Glutamatergic neuron (in vitro differentiated cells): ENCODE measurements around the gene SLC6A19. TPM values are rescaled to one million over a fixed set of nuclear protein-coding genes. Genes with fewer than 3 reads are reported as not detected.

ENCODE experiments used
- DNase-seq: peaks from one replicate; pipeline ENCODE4 v3.0.0; 2022
- H3K27ac Mint-ChIP-seq: one replicate; pipeline ENCODE4 v1.8.0; 2020; ENCODE audit warnings: mild to moderate bottlenecking, mixed read lengths, inconsistent platforms; ENCODE audit not compliant: unreplicated experiment
- H3K27me3 Mint-ChIP-seq: one replicate; pipeline ENCODE4 v1.8.0; 2020; ENCODE audit warnings: mild to moderate bottlenecking, moderate library complexity, mixed read lengths, inconsistent platforms; ENCODE audit not compliant: unreplicated experiment
- H3K36me3 Mint-ChIP-seq: one replicate; pipeline ENCODE4 v1.8.0; 2020; ENCODE audit warnings: mild to moderate bottlenecking, mixed read lengths, inconsistent platforms; ENCODE audit not compliant: unreplicated experiment
- H3K4me1 Mint-ChIP-seq: one replicate; pipeline ENCODE4 v1.8.0; 2020; ENCODE audit warnings: mild to moderate bottlenecking, low read depth, mixed read lengths, inconsistent platforms; ENCODE audit not compliant: unreplicated experiment
- H3K4me3 Mint-ChIP-seq: one replicate; pipeline ENCODE4 v1.8.0; 2020; ENCODE audit warnings: mild to moderate bottlenecking, mixed read lengths, inconsistent platforms; ENCODE audit not compliant: unreplicated experiment
- H3K9me3 Mint-ChIP-seq: one replicate; pipeline ENCODE4 v1.8.0; 2020; ENCODE audit warnings: mild to moderate bottlenecking, moderate library complexity, mixed read lengths, inconsistent platforms; ENCODE audit not compliant: unreplicated experiment
- total RNA-seq: library from RNA; stranded (reverse); fragmentation: NEBNext Ultra II Directional; extraction: Animal tissue kit (Norgen Biotek cat#: 25700); gene quantifications from one replicate; pipeline ENCODE4 v1.2.1, GENCODE V29; 2021; ENCODE audit not compliant: unreplicated experiment
- TF ChIP-seq, protein P1 (sequence below): fragments of 200-600 bp; sonication (generic); IDR thresholded peaks from one replicate; pipeline ENCODE4 v1.5.0; 2021; ENCODE audit not compliant: partially characterized antibody, unreplicated experiment

SLC6A19 gene
- total RNA-seq, 1 donor from 2014 or later = not detected

DNA sequence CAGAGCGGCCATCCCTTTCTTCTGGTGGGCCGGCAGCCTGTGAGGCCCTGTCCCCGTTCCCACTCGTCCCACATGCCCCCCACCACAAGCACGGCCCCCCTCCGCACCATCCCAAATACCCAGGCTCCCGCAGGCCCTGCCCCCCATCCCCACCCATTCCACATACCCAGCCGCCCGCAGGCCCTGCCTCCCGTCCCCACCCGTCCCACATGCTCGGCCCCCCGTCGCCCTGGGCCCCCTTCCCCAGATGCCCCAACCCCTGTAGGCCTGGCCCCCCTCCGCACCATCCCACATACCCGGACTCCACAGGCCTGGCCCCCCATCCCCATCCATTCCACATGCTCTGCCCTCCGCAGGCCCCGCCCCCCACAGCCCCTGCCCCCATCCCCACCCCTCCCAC lies 11.5 kb downstream of the SLC6A19 start:
- TF ChIP-seq, protein P1, sequence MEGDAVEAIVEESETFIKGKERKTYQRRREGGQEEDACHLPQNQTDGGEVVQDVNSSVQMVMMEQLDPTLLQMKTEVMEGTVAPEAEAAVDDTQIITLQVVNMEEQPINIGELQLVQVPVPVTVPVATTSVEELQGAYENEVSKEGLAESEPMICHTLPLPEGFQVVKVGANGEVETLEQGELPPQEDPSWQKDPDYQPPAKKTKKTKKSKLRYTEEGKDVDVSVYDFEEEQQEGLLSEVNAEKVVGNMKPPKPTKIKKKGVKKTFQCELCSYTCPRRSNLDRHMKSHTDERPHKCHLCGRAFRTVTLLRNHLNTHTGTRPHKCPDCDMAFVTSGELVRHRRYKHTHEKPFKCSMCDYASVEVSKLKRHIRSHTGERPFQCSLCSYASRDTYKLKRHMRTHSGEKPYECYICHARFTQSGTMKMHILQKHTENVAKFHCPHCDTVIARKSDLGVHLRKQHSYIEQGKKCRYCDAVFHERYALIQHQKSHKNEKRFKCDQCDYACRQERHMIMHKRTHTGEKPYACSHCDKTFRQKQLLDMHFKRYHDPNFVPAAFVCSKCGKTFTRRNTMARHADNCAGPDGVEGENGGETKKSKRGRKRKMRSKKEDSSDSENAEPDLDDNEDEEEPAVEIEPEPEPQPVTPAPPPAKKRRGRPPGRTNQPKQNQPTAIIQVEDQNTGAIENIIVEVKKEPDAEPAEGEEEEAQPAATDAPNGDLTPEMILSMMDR = no peak
- no peak overlapping the region for H3K27ac Mint-ChIP-seq
- no peaks in the 10 kb centered on the region for H3K4me1 Mint-ChIP-seq
- peaks cover 4% of the 10 kb centered on the region for H3K36me3 Mint-ChIP-seq
- peak; percentile 20 for DNase-seq
- H3K27me3 Mint-ChIP-seq = peaks cover 10% of the 10 kb centered on the region
- H3K9me3 Mint-ChIP-seq = peaks cover 8% of the 10 kb centered on the region
- H3K4me3 Mint-ChIP-seq = no peak overlapping the region

DNA sequence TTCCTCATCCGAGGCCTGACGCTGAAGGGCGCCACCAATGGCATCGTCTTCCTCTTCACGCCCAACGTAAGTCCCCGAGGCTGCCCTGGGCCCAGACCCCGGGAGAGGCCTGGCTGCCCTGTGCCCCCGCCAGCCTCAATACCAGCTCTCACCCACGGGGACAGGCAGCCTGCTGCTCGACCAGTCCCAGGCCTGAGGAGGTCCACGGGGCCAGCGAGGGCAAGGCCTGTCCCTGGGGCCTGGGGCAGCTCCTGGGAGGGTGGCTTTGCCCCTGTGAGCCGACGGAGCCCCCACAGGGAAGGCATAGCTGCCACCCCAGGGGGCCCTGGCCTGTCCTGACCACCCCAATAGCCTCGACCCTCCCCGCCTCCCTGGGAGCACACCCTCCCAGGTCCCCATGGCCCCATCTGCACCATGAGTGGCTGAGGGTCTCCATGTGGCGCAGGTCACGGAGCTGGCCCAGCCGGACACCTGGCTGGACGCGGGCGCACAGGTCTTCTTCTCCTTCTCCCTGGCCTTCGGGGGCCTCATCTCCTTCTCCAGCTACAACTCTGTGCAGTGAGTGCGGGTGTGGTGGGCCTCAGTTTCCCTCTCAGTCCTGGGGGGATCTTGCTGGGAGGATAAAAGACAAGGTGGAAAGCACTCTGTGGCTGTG lies 12.2 kb downstream of the SLC6A19 start:
- Mint-ChIP-seq H3K36me3 (peaks cover 4% of the 10 kb centered on the region), H3K4me1 (no peaks in the 10 kb centered on the region), H3K27ac (no peak overlapping the region), H3K27me3 (peaks cover 10% of the 10 kb centered on the region), H3K4me3 (no peak overlapping the region), H3K9me3 (peaks cover 8% of the 10 kb centered on the region)
- TF ChIP-seq, protein P1 = no peak
- DNase-seq = peak; percentile 6

DNA sequence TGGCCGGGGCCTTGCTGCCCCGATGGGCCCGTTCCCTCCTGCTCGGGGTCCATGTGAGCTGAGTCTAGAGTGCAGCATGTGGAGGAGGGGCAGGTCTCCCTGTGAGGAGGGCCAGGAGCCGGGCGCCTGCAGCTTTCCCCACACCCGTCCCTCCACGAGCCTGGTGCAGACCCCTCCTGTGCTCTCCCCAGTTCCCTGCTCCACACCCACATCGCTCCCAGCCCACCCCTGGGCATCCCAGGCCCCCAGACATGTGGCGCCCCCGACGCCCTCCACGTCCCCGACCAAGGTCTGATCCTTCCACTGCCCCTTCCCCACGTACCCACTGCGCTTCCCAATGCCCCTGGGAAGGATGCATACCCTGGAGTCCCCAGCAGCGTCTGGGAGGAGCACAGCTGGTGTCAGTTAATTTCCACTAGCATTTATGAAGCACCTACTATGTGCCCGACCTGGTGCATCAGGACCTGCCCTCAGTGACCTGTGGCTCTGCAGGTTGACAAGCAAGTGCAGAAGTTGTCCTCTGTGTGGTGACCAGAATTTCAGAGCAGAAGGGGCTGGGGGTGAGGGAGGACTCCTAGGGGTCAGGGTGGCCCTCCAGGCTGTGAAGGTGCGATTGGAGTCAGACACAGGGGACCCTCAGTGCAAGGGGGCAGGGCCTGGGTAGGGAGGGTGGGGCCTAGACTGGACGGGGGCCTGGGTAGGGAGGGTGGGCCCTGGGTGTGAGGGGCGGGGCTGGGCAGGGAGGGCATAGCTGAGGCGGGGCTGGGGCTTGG lies 13.0 kb downstream of the SLC6A19 start:
- peaks cover 4% of the 10 kb centered on the region for H3K36me3 Mint-ChIP-seq
- peaks cover 8% of the 10 kb centered on the region for H3K9me3 Mint-ChIP-seq
- TF ChIP-seq, protein P1 = no peak
- H3K27ac Mint-ChIP-seq = no peak overlapping the region
- peak; percentile 6 for DNase-seq
- peaks cover 10% of the 10 kb centered on the region for H3K27me3 Mint-ChIP-seq
- H3K4me1 Mint-ChIP-seq = no peaks in the 10 kb centered on the region
- no peak overlapping the region for H3K4me3 Mint-ChIP-seq

DNA sequence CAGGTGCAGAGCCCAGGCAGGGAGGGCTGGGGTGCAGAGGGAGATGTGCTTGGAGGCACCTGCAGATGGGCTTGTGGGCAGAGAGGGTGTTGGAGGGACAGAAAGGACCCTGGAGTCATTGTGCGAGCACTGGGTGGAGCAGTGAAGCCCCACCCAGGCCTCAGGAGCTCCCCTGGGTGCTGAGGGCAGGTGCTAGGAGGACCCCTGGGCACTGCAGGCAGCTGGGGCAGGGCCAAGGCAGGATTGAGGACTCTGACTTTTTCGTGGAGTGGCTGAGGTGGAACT lies 13.5 kb downstream of the SLC6A19 start:
- no peak overlapping the region for H3K4me3 Mint-ChIP-seq
- DNase-seq = no peak
- peaks cover 11% of the 10 kb centered on the region for H3K27me3 Mint-ChIP-seq
- no peaks in the 10 kb centered on the region for H3K4me1 Mint-ChIP-seq
- H3K27ac Mint-ChIP-seq = no peak overlapping the region
- peaks cover 4% of the 10 kb centered on the region for H3K36me3 Mint-ChIP-seq
- H3K9me3 Mint-ChIP-seq = peaks cover 6% of the 10 kb centered on the region
- TF ChIP-seq, protein P1 = no peak
